ENCODE measurements around the gene BEST1.
"Not testable (repeated sequence)": the region's sequence is repeated elsewhere in the genome, so short reads cannot be mapped to it uniquely, and the experiment has no call there.

BEST1 gene

DNA sequence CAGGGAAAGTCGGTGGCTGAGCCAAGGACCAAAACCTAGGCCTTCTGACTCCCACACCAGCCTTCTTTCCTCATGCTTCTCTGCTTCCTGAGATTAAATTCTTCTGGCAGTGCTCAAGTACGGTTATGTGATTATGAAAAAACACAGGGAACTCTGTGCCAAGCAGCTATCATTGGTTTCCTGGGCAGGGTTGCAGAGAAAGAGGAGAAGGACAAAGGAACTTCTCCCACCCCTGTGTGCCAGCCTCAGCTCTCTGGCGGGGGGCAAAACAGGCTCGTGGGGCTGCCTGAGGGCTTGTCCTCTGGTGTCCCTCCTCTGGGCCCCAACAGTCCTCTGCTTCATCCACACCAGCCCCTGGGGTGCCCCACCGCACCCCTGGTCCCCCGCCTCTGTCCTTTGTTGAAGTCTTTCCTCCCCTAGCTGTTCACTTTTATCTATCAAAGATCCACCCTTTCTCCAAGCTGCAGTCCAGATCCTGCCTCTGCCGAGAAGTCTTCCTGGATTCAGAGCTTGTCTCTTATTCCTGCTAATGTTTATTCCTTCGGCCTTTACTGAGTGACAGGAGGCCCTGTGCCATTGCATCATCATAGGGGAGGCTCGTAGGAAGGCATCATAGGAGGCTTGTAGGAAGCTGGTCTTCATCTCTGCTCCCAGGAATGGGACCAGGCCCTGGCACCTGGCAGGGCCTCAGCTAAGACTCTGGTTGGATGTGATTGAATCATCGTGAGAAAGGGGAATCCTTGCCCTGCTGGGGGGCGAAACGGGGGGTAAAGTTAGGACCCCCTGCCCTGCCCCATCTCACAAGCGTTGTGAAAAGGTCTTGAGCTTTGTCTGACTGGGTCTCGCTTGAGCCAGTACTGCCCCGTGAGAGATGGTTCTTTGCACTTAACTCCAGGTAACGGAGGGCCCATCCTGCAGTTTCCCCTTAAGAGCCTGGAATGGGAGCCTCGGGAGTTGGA is 28.8 kb downstream of the BEST1 start:
- DNase-seq (ENCODE audit: low read depth in 2 of 2): no peak

DNA sequence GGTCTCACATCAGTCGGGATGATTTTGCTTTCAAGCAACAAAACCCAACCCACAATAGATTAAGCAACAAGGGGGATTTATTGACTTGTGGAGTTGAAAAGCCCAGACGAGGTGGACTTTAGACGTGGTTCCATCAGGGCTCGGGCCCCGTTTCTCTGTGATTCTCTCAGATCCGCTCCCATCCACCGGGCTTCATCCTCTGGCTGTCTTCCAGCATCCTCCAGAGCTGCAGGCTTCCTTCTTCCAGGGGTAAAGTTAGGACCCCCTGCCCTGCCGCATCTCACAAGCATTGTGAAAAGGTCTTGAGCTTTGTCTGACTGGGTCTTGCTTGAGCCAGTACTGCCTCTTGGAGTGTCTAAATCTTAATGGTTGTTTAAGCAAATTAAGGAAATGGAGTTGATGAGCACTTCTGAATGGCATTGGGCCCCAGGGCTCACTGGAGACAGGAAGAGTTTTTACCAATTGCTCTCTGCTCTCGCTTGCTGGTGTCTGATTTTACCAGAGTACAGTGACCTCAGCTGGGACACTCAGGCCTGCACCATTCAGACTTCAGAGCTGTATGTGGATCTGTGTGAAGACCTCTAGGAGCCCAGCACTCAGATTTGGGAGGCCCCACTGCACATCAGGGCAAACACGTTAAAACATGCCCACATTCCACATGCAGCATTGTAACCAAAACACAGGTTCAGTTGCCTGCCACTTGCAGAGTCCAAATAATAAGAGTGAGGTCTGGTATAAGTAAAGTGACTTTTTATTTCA is 30.8 kb downstream of the BEST1 start:
- no peak for DNase-seq (ENCODE audit: low read depth in 2 of 2)

DNA sequence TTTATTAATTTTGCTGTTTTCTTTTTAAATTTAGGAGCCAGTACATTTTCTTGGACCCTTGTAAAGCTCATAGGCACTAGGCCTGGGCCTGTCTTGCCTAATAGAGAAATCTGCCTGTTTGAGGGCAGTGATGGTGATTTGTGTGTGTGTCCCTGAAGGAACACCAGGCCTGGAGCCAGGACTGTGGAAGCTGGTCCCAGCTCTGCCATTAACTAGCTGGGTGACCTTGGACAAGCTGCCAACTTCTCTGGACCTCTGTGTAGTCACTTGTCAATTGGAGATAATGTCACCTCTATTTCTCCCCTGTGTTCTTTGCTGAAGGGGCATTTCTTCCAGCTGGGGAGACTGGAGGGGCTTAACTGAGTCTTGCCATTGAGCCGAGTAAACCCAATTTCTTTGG is 33.3 kb downstream of the BEST1 start:
- DNase-seq (ENCODE audit: low read depth in 2 of 2): no peak

DNA sequence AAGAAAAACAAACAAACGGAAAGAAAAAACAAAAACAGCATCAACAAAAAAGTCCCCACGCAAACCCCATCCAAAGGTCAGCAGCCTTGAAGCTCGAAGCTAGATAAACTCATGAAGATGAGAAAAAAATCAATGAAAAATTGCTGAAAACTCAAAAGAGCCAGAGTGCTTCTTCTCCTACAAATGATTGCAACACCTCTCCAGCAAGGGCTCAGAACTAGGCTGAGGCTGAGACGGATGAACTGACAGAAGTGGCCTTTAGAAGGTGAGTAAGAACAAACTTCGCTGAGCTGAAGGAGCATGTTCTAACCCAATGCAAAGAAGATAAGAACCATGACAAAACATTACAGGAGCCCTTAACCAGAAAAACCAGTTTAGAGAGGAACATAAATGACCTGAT is 35.7 kb downstream of the BEST1 start:
- DNase-seq (ENCODE audit: low read depth in 2 of 2): no peak

DNA sequence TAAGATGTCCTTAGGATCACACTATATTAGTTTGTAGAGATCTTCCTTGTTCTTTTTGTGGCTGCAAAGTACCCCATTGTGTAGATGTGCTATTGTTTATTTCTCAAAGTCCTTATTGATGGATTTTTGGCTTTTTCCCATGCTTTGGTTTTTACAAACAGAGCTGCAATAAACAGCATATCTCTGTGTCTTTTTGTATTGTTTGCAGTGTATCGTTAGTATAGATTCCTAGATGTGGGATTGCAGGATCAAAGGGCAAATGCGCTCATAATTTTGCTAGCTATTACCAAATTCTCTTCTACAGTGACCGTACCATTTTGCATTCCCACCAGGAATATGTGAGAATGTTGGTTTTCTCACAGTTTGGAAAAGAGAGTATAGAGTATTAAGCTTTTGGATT is 44.8 kb downstream of the BEST1 start:
- no peak for DNase-seq (ENCODE audit: low read depth in 2 of 2)

DNA sequence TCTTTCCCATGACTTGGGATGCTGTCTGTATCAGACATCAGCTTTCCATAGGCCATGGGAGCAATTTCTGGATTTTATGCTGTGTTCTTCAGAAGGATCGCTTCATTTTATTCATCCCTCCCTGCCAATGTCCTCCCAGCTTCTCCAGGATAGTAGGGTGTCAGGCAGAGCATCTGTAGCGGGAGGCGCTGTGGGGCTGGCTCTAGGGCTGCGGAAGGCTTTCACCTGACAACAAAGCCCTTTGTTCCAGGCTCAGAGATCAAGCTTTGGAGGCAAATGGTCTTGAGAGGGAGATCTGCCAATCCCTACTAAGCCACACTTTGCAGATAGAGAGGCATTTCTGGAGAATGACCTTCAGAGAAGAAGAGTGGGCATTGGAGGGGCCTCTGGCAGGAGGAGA is 46.8 kb downstream of the BEST1 start:
- no peak for DNase-seq (ENCODE audit: low read depth in 2 of 2)

DNA sequence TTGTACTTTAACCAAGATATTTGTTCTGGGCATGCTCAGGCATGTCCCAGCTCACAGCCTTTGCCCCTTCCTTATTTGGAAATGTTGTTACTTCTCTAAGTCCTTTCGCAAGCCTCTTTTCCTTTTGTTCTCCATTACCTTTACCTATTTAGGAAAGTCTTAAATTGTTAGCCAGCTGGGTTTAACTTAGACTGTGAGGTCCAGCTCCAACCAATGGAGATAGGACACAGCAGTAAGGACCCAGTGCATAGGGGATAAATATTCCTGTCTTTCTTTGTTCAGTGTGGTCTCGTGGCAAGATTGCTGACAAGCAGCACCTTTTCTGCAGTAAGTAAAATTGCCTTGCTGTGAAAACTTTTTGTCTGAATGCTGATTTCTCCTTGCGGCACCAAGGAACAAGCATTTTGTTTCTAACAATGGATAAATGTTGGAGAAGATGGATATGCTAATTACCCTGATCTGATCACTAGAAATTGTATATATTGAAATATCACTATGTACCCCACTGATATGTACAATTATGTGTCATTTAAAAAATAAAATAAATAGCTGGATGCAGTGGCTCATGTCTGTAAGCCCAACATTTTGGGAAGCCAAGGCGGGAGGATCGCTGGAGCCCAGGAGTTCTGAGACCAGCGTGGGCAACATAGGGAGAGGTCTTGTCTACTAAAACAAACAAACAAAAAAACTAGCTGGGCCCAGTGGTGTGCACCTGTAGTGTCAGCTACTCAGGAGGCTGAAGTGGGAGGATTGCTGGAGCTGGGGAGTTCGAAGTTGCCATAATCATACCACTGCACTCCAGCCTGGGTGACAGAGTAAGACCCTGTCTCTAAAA is 49.2 kb downstream of the BEST1 start:
- DNase-seq (ENCODE audit: low read depth in 2 of 2): no peak

DNA sequence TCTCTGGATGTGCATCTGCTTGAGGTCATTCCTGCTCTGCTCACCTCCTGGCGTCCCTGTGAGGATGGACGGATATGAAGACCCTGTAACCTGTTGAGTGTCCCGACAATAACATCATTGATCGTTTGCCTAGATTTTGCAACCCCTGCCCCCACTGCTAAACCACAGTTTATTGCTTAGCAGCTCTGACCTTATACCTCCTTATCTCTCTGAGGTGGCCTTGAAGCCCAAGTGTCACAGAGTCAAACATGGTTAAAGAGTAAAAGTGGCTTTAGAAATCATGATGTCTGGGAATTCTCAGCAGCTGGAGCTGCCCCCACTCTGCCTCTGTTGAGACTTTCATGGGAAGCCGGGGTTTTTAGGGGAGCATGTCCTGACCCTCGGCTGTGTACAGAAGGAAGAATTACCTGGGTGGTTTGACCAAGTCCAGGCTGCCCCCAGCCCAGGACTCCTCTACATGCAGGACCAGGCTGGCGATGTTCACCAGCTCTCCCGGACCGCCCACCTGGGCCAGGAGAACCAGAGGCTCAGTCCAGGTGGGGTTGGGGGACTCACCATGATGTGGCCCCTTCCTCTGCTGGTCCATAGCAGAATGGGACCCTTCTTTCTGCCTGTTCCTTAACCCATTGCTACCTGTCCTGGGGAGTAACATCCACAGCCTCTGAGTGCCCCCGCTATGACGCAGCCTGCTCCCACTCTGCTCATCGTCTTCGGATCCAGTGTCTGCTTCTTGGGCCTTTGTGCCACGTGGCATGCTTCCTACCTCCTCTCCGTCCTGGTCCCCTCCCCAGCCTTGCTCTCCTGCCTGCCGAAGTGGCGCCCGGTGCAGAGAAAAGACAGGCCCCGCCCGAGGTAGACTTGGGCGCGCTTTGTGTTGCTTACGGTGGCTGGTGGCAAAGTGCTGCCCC is 50.6 kb downstream of the BEST1 start:
- no peak for DNase-seq (ENCODE audit: low read depth in 2 of 2)

DNA sequence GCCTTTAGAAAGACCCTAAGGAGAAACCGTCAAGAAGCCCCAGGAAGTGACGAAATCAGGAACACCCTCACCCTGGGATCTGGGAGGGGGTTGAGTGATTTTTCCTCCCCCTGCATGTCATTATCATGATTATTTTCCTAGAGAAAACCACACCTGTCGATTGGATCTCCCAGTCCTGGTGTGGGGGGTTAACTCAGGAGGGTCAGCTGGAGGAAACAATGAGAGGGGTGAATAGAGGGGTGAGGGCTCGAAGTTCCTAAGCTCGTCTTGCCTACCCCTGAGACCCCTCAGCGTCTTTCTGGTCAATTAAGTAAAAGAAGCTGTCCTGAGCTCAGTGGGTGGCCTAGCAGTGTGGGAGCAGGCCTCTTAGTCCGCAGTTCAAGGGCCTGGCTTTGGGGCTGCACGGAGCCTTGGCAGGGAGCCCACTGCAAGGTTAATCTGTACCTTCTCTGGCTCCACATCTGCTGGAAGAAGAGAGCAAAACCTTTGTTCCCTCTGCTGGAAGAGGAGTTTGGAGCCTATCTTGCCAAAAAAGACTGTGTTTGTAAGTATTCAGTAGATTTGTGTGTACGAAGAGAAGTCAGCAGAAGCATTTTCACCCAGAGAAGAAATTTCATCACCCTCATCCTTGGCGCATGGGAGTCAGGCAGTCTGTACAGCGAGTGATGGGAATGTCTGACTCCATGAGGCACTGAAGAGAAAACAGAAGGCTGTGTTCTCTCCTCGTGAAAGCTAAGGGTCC is 51.5 kb downstream of the BEST1 start:
- DNase-seq (ENCODE audit: low read depth in 2 of 2): no peak

DNA sequence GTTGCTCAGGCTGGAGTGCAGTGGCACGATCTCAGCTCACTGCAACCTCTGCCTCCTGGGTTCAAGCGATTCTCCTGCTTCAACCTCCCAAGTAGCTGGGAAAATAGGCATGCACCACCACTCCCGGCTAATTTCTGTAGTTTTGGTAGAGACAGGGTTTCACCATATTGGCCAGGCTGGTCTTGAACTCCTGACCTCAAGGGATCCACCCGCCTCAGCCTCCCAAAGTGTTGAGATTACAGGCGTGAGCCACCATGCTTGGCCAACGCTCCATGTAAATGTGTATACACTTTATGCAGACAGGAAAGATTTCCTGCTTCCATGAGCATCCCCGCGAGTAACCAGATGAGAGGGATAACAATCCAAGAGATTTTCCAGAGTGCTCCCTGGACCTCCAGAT is 52.1 kb downstream of the BEST1 start:
- DNase-seq (ENCODE audit: low read depth in 2 of 2): not testable (repeated sequence)

DNA sequence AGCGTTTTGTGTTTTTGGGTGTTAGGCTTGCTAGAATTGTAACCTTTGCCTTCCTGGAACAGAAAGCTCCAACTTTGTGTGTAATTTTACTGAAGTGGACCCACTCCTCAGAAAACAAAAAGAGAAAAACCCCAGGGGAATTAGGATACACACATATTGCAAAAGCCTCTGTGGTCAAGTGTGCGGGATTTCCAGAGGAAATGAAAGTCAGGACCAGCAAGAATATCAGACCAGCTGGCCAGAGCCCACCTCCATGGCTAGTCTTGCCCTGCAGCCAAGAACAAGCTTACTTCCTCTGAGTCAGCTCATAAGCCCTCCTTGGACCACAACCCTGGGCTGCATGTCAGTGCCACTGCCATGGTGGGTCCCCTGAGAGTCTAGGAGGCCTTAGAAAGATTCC is 54.3 kb downstream of the BEST1 start:
- DNase-seq (ENCODE audit: low read depth in 2 of 2): no peak

DNA sequence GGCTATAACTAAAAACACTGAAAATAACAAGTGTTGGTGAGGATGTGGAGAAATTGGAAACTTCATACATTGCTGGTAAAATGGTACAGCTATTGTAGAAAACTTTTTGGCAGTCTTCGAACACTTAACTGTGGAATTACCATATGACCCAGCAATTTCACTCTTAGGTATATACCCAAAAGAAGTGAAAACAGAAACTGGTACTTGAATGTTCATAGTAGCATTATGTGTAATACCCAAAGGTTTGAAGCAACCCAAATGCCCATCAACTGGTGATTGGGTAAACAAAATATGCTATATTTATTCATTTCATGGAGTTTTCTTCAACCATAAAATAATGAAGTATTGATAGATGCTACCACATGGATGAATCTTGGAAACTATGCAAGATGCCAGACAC is 58.0 kb downstream of the BEST1 start:
- no peak for DNase-seq (ENCODE audit: low read depth in 2 of 2)

DNA sequence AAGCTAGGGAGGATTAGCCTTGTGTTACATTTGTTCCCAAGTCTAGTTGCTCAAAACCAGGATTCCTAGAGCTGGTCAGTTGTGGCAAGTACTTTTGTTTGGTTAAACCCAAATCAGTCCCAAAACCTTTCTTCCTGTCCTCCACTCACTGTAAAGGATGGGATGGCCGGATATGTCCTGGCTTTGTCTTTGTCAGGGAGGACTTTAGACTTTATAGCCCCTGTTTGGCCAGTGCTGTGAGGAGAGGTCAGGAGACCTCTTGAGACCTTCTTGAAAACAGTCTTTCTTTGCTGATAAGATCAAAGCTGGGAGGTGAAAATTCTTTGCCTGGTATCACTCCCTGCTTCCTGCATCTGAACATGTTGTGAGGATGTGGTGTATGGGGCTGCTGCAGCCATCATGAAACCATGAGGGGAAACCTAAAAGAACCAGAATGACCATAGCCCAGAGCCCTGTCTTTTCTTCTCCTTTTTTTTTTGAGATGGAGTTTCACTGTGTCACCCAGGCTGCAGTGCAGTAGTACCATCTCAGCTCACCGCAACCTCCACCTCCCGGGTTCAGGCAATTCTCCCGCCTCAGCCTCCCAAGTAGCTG is 60.9 kb downstream of the BEST1 start:
- no peak for DNase-seq (ENCODE audit: low read depth in 2 of 2)

DNA sequence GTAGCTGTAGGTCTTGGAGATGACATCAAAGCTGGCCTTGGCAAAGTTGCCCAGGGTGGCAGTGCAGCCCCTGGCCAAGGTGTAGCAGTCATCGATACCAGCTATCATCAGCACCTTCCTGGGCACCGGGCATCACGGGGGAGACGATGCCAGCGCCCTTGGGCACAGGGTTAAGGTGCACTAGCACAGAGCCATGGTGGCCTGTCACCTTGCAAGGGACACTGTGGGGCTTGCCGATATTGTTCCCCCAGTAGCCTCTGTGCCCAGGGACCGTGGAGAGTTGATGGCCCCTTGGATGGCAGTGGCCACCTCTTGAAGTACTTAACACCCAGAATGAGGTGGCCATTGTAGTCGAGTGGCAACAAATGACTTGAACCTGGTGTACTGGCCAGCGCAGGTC is 61.7 kb downstream of the BEST1 start:
- no peak for DNase-seq (ENCODE audit: low read depth in 2 of 2)

DNA sequence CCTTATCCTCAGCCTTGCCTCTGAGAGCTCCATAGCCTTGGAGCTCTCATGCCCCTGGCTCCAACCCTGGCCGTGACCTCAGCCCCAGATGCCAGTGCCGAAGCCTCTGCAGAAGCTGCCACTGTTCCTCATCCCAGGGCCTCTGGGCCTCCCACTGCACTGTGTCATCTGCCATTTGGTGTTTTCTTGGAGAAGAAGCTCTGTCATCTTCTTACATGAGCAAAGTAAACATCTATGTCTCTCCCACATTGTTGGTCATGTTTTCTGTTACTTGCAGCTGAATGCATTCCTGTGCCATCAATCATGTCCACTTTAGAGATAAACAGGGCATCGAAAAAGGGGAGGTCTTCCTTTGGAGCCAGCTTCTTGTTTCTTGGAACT is 62.3 kb downstream of the BEST1 start:
- no peak for DNase-seq (ENCODE audit: low read depth in 2 of 2)

DNA sequence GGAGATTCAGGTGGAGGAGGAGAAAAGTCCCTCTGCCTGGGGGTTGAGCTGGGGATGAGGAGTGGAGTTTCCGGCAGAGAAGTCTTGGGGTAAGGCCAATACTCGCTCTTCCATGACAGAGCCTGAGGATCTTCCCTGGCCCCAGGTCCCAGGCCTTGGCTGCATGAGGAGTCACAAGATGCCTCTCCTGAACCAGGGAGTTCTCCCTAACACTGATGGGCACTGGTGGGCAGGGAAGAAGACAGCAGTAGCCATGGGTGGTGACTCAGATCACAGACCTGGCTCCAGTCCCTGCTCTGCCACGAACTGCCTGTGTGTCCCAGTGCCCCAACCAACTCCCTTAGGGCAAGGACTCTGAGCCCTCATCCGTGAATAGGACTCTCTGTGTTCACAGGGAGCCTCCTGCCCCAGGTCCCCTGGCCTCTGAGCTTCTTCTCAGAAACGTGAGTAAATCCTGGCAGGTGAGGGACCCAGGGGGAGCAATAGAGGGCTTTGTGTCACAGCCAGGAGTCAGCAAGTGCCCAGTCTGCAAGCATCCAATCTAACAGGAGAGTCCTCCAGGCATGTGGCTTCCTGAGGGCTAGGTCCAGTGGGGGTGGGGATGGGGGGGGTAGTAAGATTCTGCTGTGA is 62.8 kb downstream of the BEST1 start:
- no peak for DNase-seq (ENCODE audit: low read depth in 2 of 2)

Measured in stimulated activated CD4-positive, alpha-beta T cell treated with anti-CD3 and anti-CD28 coated beads, Interleukin-15, amount 100 ng/mL, for 48 hours (primary cell).